ENCODE data around the gene TSC22D2. TPM values are rescaled to one million over a fixed set of nuclear protein-coding genes. Genes with fewer than 3 reads are reported as not detected.

Gene TSC22D2
- total and polyA plus RNA-seq, 2 of the 8 experiments (the other 6 are each of a cell fraction or from before 2014, with no cell fraction given), result 3.4 to 27.6 TPM

GRCh38 chr3:150419959-150420358 lies 11.9 kb downstream of the TSC22D2 start:
- POLR2A ChIA-PET (ENCODE audit: partially characterized antibody), result interaction anchor here (1.4 to 3.8 kb wide), 2 partner anchors 10 to 15 kb away, joined by 4 to 18 read pairs; partner anchors contain the start of gene TSC22D2

More at GRCh38 chr3:150419959-150420358, 11.9 kb downstream of the TSC22D2 start:
- Histone ChIP-seq H3K9me3 (ENCODE audit: insufficient read depth in 2 of 2, low read depth in 1 of 2, low read length in 1 of 2) (no peaks in the 10 kb centered on the region), H4K5ac (ENCODE audit: insufficient read length, low read depth, low read length) (no peak overlapping the region), H2BK20ac (ENCODE audit: low read length) (no peak overlapping the region), H4K20me1 (replicated peaks in 1 of 2; ENCODE audit: control insufficient read depth in 1 of 2, insufficient read depth in 2 of 2, low read length in 2 of 2) (peaks cover 2 to 4% of the 10 kb centered on the region in 2 experiments), H3K18ac (ENCODE audit: extremely low read depth, low read length) (no peak overlapping the region), H3K4me1 (replicated peaks in 1 of 4; ENCODE audit: control insufficient read depth in 3 of 4, insufficient read depth in 4 of 4, low read length in 3 of 4) (no peaks in the 10 kb centered on the region), H4K91ac (replicated peaks; ENCODE audit: insufficient read length, low read length) (no peak overlapping the region), H3K23me2 (ENCODE audit: low read depth, low read length) (no peaks in the 10 kb centered on the region), H3K4ac (replicated peaks; ENCODE audit: insufficient read length, low read depth, low read length) (no peak overlapping the region), H3K4me3 (ENCODE audit: extremely low read depth in 1 of 4, insufficient read depth in 2 of 4, low read depth in 3 of 4, low read length in 4 of 4) (no peak overlapping the region), H3K9ac (replicated peaks in 1 of 4; ENCODE audit: extremely low read depth in 1 of 4, low read depth in 3 of 4, low read length in 3 of 4) (no peak overlapping the region), H3K79me2 (ENCODE audit: control insufficient read depth in 1 of 2, insufficient read depth in 2 of 2, low read length in 2 of 2) (peaks cover 0 to 78% of the 10 kb centered on the region in 2 experiments; a peak in 2 of 4 replicates), H4K8ac (ENCODE audit: extremely low read depth, insufficient read depth, low read length) (no peak overlapping the region), H2AK5ac (ENCODE audit: low read depth, low read length) (no peak overlapping the region), H3K27me3 (replicated peaks in 1 of 4; ENCODE audit: control insufficient read depth in 3 of 4, extremely low read depth in 1 of 4, insufficient read depth in 3 of 4, low read length in 3 of 4) (no peaks in the 10 kb centered on the region), H2BK12ac (ENCODE audit: low read depth, low read length) (no peak overlapping the region), H3K23ac (ENCODE audit: insufficient read length) (no peak overlapping the region), H2BK120ac (replicated peaks; ENCODE audit: low read depth, low read length) (no peak overlapping the region), H3K4me2 (ENCODE audit: insufficient read depth in 1 of 2, low read depth in 2 of 2, low read length in 2 of 2) (no peak overlapping the region), H3K14ac (ENCODE audit: insufficient read length) (no peak overlapping the region), H2AFZ (ENCODE audit: low read length) (no peak overlapping the region), H3K27ac (ENCODE audit: low read depth, low read length) (no peak overlapping the region), H3K56ac (replicated peaks; ENCODE audit: insufficient read length, low read depth, low read length) (no peak overlapping the region), H3K36me3 (ENCODE audit: control insufficient read depth in 2 of 4, insufficient read depth in 4 of 4, low read length in 3 of 4) (no peaks in the 10 kb centered on the region; a peak in 1 of 8 replicates), H2BK15ac (ENCODE audit: low read length) (no peak overlapping the region), H2BK5ac (ENCODE audit: low read depth, low read length) (no peak overlapping the region), H3K79me1 (ENCODE audit: low read depth, low read length) (no peaks in the 10 kb centered on the region)
- CTCF ChIA-PET (ENCODE audit: partially characterized antibody), result interaction anchor here (0.6 to 1.7 kb wide), 7 partner anchors 10 to 181 kb away, joined by 3 to 4 read pairs (median 4); no protein-coding TSS in a partner anchor
- FAIRE-seq (no peak), DNase-seq (ENCODE audit: low read depth in 1 of 2, low spot score in 2 of 2) (no peak)
- TF ChIP-seq ZNF274 (IDR thresholded peaks at IDR 0.05; ENCODE audit: borderline replicate concordance, extremely low read depth, low read length) (no peak), SIN3A (conservative IDR thresholded peaks at IDR 0.05 in 1 of 2, IDR thresholded peaks at IDR 0.05 in 1 of 2; ENCODE audit: low read depth in 1 of 2, low read length in 2 of 2) (no peak), TCF12 (IDR thresholded peaks at IDR 0.05; ENCODE audit: low read depth, low read length) (no peak), HDAC6 (IDR thresholded peaks at IDR 0.05; ENCODE audit: low read depth, low read length) (no peak), SP2 (IDR thresholded peaks at IDR 0.05; ENCODE audit: low read length) (no peak), YY1 (IDR thresholded peaks at IDR 0.05; ENCODE audit: low read depth, low read length) (no peak), TAF1 (IDR thresholded peaks at IDR 0.05; ENCODE audit: low read depth, low read length) (no peak), RBBP5 (IDR thresholded peaks at IDR 0.05; ENCODE audit: borderline replicate concordance, low read depth, low read length) (no peak), CBX8 (IDR thresholded peaks at IDR 0.05; ENCODE audit: borderline replicate concordance, low read depth, low read length) (no peak), CHD1 (IDR thresholded peaks at IDR 0.05; ENCODE audit: low read depth, low read length) (no peak), BRCA1 (IDR thresholded peaks at IDR 0.05; ENCODE audit: low read depth, low read length) (no peak)
- TF ChIP-seq, protein P1, sequence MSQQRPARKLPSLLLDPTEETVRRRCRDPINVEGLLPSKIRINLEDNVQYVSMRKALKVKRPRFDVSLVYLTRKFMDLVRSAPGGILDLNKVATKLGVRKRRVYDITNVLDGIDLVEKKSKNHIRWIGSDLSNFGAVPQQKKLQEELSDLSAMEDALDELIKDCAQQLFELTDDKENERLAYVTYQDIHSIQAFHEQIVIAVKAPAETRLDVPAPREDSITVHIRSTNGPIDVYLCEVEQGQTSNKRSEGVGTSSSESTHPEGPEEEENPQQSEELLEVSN (IDR thresholded peaks at IDR 0.05), result no peak
- TF ChIP-seq, protein P2, sequence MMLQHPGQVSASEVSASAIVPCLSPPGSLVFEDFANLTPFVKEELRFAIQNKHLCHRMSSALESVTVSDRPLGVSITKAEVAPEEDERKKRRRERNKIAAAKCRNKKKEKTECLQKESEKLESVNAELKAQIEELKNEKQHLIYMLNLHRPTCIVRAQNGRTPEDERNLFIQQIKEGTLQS (IDR thresholded peaks at IDR 0.05; ENCODE audit: insufficient read depth, low read depth, low read length), result no peak

Data from H1 (cell line).